Activated naive CD4-positive, alpha-beta T cell treated with anti-CD3 and anti-CD28 coated beads for 36 hours (primary cell): Measurements from ENCODE around the gene MYMK. TPM values are rescaled to one million over a fixed set of nuclear protein-coding genes. Genes with fewer than 3 reads are reported as not detected.

Experiments
- CTCF ChIA-PET: fragments of 350-600 bp; sonication (Branson Sonifier 250); formaldehyde crosslinking; loops from one replicate; lab custom pipeline; 2021; ENCODE audit warnings: antibody characterized with exemption; lab: Charles Lee
- DNase-seq: peaks from one replicate; pipeline ENCODE4 v3.0.0-alpha.2; 2020
- H3K27ac Mint-ChIP-seq: one replicate; pipeline ENCODE4 v1.8.0; 2021; ENCODE audit warnings: mild to moderate bottlenecking, mixed read lengths
- H3K27me3 Mint-ChIP-seq: one replicate; pipeline ENCODE4 v1.8.0; 2021; ENCODE audit warnings: low read depth, mixed read lengths
- H3K36me3 Mint-ChIP-seq: one replicate; pipeline ENCODE4 v1.8.0; 2021; ENCODE audit warnings: low read depth, mixed read lengths
- H3K4me1 Mint-ChIP-seq: one replicate; pipeline ENCODE4 v1.8.0; 2021; ENCODE audit warnings: low read depth, mixed read lengths
- H3K4me3 Mint-ChIP-seq: one replicate; pipeline ENCODE4 v1.8.0; 2021; ENCODE audit warnings: mild to moderate bottlenecking, moderate library complexity, mixed read lengths
- H3K9me3 Mint-ChIP-seq: one replicate; pipeline ENCODE4 v1.8.0; 2021; ENCODE audit warnings: mixed read lengths
- intact Hi-C: fragments of 100-400 bp; cut with micrococcal nuclease; formaldehyde crosslinking; loops from one replicate; pipeline ENCODE4 v1.15.1; 2023
- total RNA-seq, 2 experiments: library from RNA; stranded (reverse); gene quantifications; one replicate each; pipeline ENCODE4 v1.2.3, GENCODE V29; 2021

MYMK gene
- total RNA-seq: not detected

GRCh38 chr9:133524679-133525228 lies at the start of gene MYMK:
MYMK (minus strand) TSS chr9:133524959; CDS start chr9:133524844, 115 bp downstream.
- CTCF ChIA-PET: interaction anchor here (1.2 kb wide), 1 partner anchor 218 kb away, joined by 3 read pairs; no protein-coding TSS in a partner anchor
- no peaks in the 10 kb centered on the region for H3K27me3 Mint-ChIP-seq

DNA sequence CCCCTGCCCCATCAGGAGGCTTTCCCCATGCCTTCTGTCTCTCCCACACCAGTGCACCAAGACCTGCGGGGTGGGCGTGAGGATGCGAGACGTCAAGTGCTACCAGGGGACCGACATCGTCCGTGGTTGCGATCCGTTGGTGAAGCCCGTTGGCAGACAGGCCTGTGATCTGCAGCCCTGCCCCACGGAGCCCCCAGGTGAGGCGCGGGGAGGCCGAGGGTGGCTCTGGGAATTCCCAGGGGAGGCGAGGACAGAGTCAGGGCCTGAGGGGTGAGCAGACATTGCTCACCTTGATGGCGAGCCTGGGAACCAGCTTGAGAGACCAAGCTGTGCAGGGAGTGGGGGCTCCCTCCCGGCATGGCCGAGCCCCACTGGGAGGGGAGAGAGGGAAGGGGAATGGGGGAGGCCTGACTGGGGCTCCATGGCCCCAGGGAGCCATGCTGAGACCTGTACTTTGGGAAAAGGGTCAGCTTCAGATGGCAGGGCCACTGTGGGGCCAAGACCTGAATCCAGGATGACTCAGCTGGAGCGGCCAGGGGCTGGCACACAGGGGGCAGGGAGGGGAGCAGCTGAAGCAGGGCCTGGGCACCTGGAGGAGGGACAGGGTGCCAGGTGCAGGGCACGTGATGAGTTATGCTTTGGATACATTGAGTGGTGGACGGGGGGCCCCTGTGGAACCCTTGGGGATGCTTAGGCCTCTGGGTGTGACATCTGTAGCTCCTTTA lies 49.2 kb upstream of the MYMK start:
- H3K4me1 Mint-ChIP-seq: peaks cover 5% of the 10 kb centered on the region
- no peak for DNase-seq
- no peak overlapping the region for H3K27ac Mint-ChIP-seq
- H3K36me3 Mint-ChIP-seq: no peaks in the 10 kb centered on the region
- H3K9me3 Mint-ChIP-seq: no peaks in the 10 kb centered on the region
- no peak overlapping the region for H3K4me3 Mint-ChIP-seq
- H3K27me3 Mint-ChIP-seq: peaks cover 16% of the 10 kb centered on the region
- intact Hi-C loops: no loop called here
- CTCF ChIA-PET: no interaction called here

More at GRCh38 chr9:133524679-133525228, at the start of gene MYMK:
- no peak for DNase-seq
- no peak within 1 kb of the TSS for H3K4me3 Mint-ChIP-seq
- H3K27ac Mint-ChIP-seq: no peak within 1 kb of the TSS
- H3K4me1 Mint-ChIP-seq: peaks cover 7% of the 10 kb centered on the region
- no peaks in the 10 kb centered on the region for H3K9me3 Mint-ChIP-seq
- intact Hi-C loops: no loop called here
- H3K36me3 Mint-ChIP-seq: no peaks in the 10 kb centered on the region

- H3K36me3 Mint-ChIP-seq: no peaks in the 10 kb centered on the region
- H3K27me3 Mint-ChIP-seq: peaks cover 12% of the 10 kb centered on the region
- CTCF ChIA-PET: no interaction called here
- DNase-seq: no peak
- H3K4me1 Mint-ChIP-seq: peaks cover 5% of the 10 kb centered on the region
- no peak overlapping the region for H3K27ac Mint-ChIP-seq
- intact Hi-C loops: no loop called here
- no peak overlapping the region for H3K4me3 Mint-ChIP-seq
- H3K9me3 Mint-ChIP-seq: no peaks in the 10 kb centered on the region
These were observed 48.1 kb upstream of the MYMK start for GRCh38 chr9:133572821-133573361.

GRCh38 chr9:133571896-133572595 lies 47.3 kb upstream of the MYMK start:
- intact Hi-C loops: no loop called here
- CTCF ChIA-PET: no interaction called here
- Mint-ChIP-seq H3K4me1 (peaks cover 5% of the 10 kb centered on the region), H3K27ac (no peak overlapping the region), H3K9me3 (no peaks in the 10 kb centered on the region), H3K36me3 (no peaks in the 10 kb centered on the region), H3K4me3 (no peak overlapping the region), H3K27me3 (peaks cover 8% of the 10 kb centered on the region)
- DNase-seq: no peak

- peaks cover under 1% of the 10 kb centered on the region for H3K4me1 Mint-ChIP-seq
- H3K9me3 Mint-ChIP-seq: no peaks in the 10 kb centered on the region
- H3K27ac Mint-ChIP-seq: no peak overlapping the region
- H3K27me3 Mint-ChIP-seq: peaks cover 2% of the 10 kb centered on the region
- no peaks in the 10 kb centered on the region for H3K36me3 Mint-ChIP-seq
- no peak for DNase-seq
- intact Hi-C loops: no loop called here
- H3K4me3 Mint-ChIP-seq: no peak overlapping the region
- CTCF ChIA-PET: no interaction called here
These were observed 46.7 kb upstream of the MYMK start for GRCh38 chr9:133571391-133571890.

DNA sequence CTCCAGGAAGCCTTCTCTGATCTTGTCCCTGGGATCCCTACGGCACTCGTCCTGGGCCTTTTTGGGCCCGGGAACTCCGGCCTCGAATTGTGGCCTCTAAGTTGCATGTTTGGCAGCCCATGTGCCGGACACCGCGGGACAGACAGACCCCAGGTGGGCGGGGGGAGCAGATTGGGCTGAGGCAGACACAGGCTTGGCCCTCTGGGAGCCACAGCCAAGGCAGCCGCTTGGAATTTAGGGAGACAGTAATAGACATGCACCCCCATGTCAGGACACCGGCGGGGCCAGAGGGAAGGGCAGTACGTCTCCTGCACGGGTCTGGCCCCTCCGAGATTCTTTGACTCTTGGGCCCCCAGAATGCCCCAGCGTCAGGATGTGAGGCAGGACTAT lies 45.9 kb upstream of the MYMK start:
- Mint-ChIP-seq H3K4me1 (no peaks in the 10 kb centered on the region), H3K27ac (no peak overlapping the region), H3K9me3 (no peaks in the 10 kb centered on the region), H3K36me3 (no peaks in the 10 kb centered on the region), H3K27me3 (no peaks in the 10 kb centered on the region), H3K4me3 (no peak overlapping the region)
- intact Hi-C loops: no loop called here
- no peak for DNase-seq
- CTCF ChIA-PET: no interaction called here

- H3K27ac Mint-ChIP-seq: no peak overlapping the region
- no peak for DNase-seq
- intact Hi-C loops: no loop called here
- H3K9me3 Mint-ChIP-seq: no peaks in the 10 kb centered on the region
- CTCF ChIA-PET: no interaction called here
- no peaks in the 10 kb centered on the region for H3K4me1 Mint-ChIP-seq
- H3K36me3 Mint-ChIP-seq: no peaks in the 10 kb centered on the region
- H3K4me3 Mint-ChIP-seq: no peak overlapping the region
- H3K27me3 Mint-ChIP-seq: no peaks in the 10 kb centered on the region
These were observed 45.3 kb upstream of the MYMK start for GRCh38 chr9:133569891-133570690.

GRCh38 chr9:133569121-133569785 lies 44.5 kb upstream of the MYMK start:
- DNase-seq: no peak
- Mint-ChIP-seq H3K36me3 (no peaks in the 10 kb centered on the region), H3K4me3 (no peak overlapping the region), H3K4me1 (no peaks in the 10 kb centered on the region), H3K27ac (no peak overlapping the region), H3K9me3 (no peaks in the 10 kb centered on the region), H3K27me3 (no peaks in the 10 kb centered on the region)
- CTCF ChIA-PET: interaction anchor here (0.6 kb wide), 2 partner anchors 20 to 1210 kb away, joined by 3 to 4 read pairs; no protein-coding TSS in a partner anchor
- intact Hi-C loops: no loop called here

- peaks cover 5% of the 10 kb centered on the region for H3K4me1 Mint-ChIP-seq
- no peaks in the 10 kb centered on the region for H3K27me3 Mint-ChIP-seq
- intact Hi-C loops: no loop called here
- DNase-seq: no peak
- H3K9me3 Mint-ChIP-seq: no peaks in the 10 kb centered on the region
- H3K36me3 Mint-ChIP-seq: no peaks in the 10 kb centered on the region
- H3K4me3 Mint-ChIP-seq: no peak overlapping the region
- no peak overlapping the region for H3K27ac Mint-ChIP-seq
- CTCF ChIA-PET: no interaction called here
These were observed 43.4 kb upstream of the MYMK start for GRCh38 chr9:133568186-133568585.

GRCh38 chr9:133566817-133567216 lies 42.1 kb upstream of the MYMK start:
- DNase-seq: no peak
- CTCF ChIA-PET: no interaction called here
- H3K27me3 Mint-ChIP-seq: no peaks in the 10 kb centered on the region
- intact Hi-C loops: no loop called here
- no peak overlapping the region for H3K27ac Mint-ChIP-seq
- H3K36me3 Mint-ChIP-seq: no peaks in the 10 kb centered on the region
- H3K9me3 Mint-ChIP-seq: no peaks in the 10 kb centered on the region
- peaks cover 7% of the 10 kb centered on the region for H3K4me1 Mint-ChIP-seq
- no peak overlapping the region for H3K4me3 Mint-ChIP-seq

DNA sequence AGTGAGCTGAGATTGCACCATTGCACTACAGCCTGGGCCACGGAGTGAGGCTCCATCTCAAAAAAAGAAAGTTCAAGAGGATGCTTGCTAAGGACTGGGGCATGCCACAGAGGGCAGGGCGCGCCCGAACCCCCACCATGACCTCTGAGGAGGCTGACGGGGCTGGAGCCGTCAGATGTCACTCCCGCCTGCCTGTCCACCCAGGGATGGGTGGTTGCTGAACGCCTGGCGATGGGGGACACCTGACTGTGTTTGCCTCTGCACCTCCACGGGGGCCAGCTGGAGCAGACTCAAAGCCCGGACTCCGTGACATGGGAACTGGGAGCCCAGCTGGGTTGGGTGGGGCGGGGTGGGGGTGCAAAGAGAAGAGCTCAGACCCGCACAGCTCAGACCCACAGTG lies 41.6 kb upstream of the MYMK start:
- intact Hi-C loops: no loop called here
- Mint-ChIP-seq H3K27me3 (no peaks in the 10 kb centered on the region), H3K27ac (no peak overlapping the region), H3K4me3 (no peak overlapping the region), H3K9me3 (no peaks in the 10 kb centered on the region), H3K36me3 (no peaks in the 10 kb centered on the region), H3K4me1 (peaks cover 7% of the 10 kb centered on the region)
- CTCF ChIA-PET: no interaction called here
- DNase-seq: no peak
